Measurements from ENCODE around the gene NACC1. TPM values are rescaled to one million over a fixed set of nuclear protein-coding genes. Genes with fewer than 3 reads are reported as not detected.

Gene NACC1
- total and polyA plus RNA-seq, 2 of the 13 experiments (the other 11 are each of a cell fraction or from before 2014, with no cell fraction given), result 31.8 to 42.3 TPM

DNA sequence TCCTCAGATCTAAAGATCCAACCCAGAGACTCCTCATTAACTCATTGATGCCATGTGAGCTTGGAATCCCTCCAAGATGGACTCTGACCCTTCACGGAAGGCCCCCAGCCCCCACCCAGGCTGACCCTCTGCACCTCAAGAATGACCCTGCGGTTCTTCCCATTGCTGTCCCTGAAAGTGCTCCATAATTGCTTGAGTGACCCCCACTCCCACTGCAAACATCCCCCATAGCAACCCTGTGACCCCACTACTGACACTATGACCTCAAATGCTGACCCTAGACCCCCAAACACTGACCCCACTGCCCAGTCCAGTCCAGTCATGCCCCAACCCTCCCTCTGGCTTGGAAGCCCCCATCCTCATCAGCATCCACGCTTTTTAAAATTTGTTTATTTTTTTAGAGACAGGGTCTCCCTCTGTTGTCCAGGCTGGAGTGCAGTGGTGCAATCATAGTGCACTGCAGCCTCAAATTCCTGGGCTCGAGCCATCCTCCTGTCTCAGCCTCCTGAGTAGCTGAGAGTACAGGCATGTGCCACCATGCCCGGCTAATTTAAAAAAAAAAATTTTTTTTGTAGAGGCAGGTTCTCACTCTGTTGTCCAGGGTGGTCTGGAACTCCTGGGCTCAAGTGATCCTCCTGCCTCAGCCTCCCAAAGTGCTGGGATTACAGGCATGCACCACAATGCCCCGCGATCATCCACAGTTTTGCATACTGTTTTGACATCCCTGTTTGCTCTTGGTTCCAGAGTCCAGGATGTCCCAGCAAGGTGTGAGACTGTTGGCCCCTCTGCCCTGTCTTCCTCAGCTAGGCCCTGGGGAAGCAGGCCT lies 16.3 kb upstream of the NACC1 start (continued):
- TF ChIP-seq REXO4 (CRISPR knock-in tag; IDR thresholded peaks at IDR 0.05; ENCODE audit: borderline replicate concordance) (no peak), SMAD3 (CRISPR knock-in tag; IDR thresholded peaks at IDR 0.05) (no peak), ZIK1 (CRISPR knock-in tag; IDR thresholded peaks at IDR 0.05; ENCODE audit: borderline replicate concordance, low read depth) (no peak), GABPB1 (CRISPR knock-in tag; IDR thresholded peaks at IDR 0.05) (no peak), MBD4 (IDR thresholded peaks at IDR 0.05; ENCODE audit: borderline replicate concordance, low read length) (no peak), ZNF724P (CRISPR knock-in tag; IDR thresholded peaks at IDR 0.05; ENCODE audit: borderline replicate concordance) (no peak), ERF (CRISPR knock-in tag; IDR thresholded peaks at IDR 0.05) (no peak), ATF2 (CRISPR knock-in tag; IDR thresholded peaks at IDR 0.05) (no peak), KDM5B (CRISPR knock-in tag; IDR thresholded peaks at IDR 0.05; ENCODE audit: borderline replicate concordance) (no peak), RARA (CRISPR knock-in tag; IDR thresholded peaks at IDR 0.05) (no peak), ZNF703 (CRISPR knock-in tag; IDR thresholded peaks at IDR 0.05; ENCODE audit: borderline replicate concordance) (no peak), THAP7 (CRISPR knock-in tag; IDR thresholded peaks at IDR 0.05) (0 out of 2 replicates have a peak, but pooled peaks have one; percentile 29), EED (CRISPR knock-in tag; IDR thresholded peaks at IDR 0.05) (no peak), REL (CRISPR knock-in tag; conservative IDR thresholded peaks at IDR 0.05) (no peak), RFX5 (IDR thresholded peaks at IDR 0.05; ENCODE audit: low read depth, low read length) (no peak), TBL1XR1 (IDR thresholded peaks at IDR 0.05; ENCODE audit: borderline replicate concordance, low read length, partially characterized antibody) (no peak), ZNF619 (CRISPR knock-in tag; IDR thresholded peaks at IDR 0.05) (no peak), CENPT (CRISPR knock-in tag; IDR thresholded peaks at IDR 0.05; ENCODE audit: low read depth) (no peak), ZNF235 (CRISPR knock-in tag; IDR thresholded peaks at IDR 0.05; ENCODE audit: borderline replicate concordance) (no peak), YY1 (IDR thresholded peaks at IDR 0.05; ENCODE audit: insufficient read depth, insufficient replicate concordance, low read depth, low read length) (no peak), ZNF660 (CRISPR knock-in tag; IDR thresholded peaks at IDR 0.05; ENCODE audit: borderline replicate concordance, low read depth) (no peak), EEA1 (CRISPR knock-in tag; IDR thresholded peaks at IDR 0.05; ENCODE audit: borderline replicate concordance) (no peak), PRPF4 (IDR thresholded peaks at IDR 0.05; ENCODE audit: low read depth, low read length, poor library complexity, severe bottlenecking) (no peak), SYNCRIP (IDR thresholded peaks at IDR 0.05; ENCODE audit: insufficient read depth, low read depth, low read length) (no peak), ZNF326 (CRISPR knock-in tag; IDR thresholded peaks at IDR 0.05; ENCODE audit: borderline replicate concordance) (no peak)
- TF ChIP-seq, protein P1, sequence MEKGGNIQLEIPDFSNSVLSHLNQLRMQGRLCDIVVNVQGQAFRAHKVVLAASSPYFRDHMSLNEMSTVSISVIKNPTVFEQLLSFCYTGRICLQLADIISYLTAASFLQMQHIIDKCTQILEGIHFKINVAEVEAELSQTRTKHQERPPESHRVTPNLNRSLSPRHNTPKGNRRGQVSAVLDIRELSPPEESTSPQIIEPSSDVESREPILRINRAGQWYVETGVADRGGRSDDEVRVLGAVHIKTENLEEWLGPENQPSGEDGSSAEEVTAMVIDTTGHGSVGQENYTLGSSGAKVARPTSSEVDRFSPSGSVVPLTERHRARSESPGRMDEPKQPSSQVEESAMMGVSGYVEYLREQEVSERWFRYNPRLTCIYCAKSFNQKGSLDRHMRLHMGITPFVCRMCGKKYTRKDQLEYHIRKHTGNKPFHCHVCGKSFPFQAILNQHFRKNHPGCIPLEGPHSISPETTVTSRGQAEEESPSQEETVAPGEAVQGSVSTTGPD (CRISPR knock-in tag; IDR thresholded peaks at IDR 0.05), result no peak
- TF ChIP-seq, protein P2, sequence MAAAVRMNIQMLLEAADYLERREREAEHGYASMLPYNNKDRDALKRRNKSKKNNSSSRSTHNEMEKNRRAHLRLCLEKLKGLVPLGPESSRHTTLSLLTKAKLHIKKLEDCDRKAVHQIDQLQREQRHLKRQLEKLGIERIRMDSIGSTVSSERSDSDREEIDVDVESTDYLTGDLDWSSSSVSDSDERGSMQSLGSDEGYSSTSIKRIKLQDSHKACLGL (CRISPR knock-in tag; IDR thresholded peaks at IDR 0.05), result no peak

Measured in HepG2 (cell line).